Measurements from ENCODE around the gene PTPN4. TPM values are rescaled to one million over a fixed set of nuclear protein-coding genes. Genes with fewer than 3 reads are reported as not detected.

The PTPN4 gene
- total RNA-seq, 1 experiment from 2014 or later: 80.5 TPM

GRCh38 chr2:119852214-119852613 is 92.5 kb downstream of the PTPN4 start:
- Mint-ChIP-seq H3K27me3 (ENCODE audit: low read depth) (no peaks in the 10 kb centered on the region), H3K4me3 (no peak overlapping the region), H3K9me3 (peaks cover 54% of the 10 kb centered on the region in 2 experiments), H3K36me3 (ENCODE audit: insufficient read depth in 1 of 3, low read depth in 3 of 3) (peaks cover 48 to 67% (median 55%) of the 10 kb centered on the region in 3 experiments), H3K27ac (peak overlapping the region in 1 of 3 experiments; percentile 21; a peak in 1 of 7 replicates), H3K4me1 (peaks cover 9 to 50% of the 10 kb centered on the region in 2 experiments)
- WGBS (ENCODE audit: extremely low coverage, insufficient read length, low lambda C conversion rate): no CpG with 5 or more reads among the region's 6 CpGs
- Histone ChIP-seq H3T11ph (ENCODE audit: low read length) (no peak overlapping the region), H3K27me3 (ENCODE audit: insufficient read depth, low read length) (no peaks in the 10 kb centered on the region), H2BK12ac (ENCODE audit: insufficient read length, low read depth, low read length) (no peak overlapping the region), H3K14ac (ENCODE audit: insufficient read depth, low read length) (no peak overlapping the region), H2AFZ (ENCODE audit: low read length) (no peak overlapping the region), H3K79me1 (ENCODE audit: insufficient read depth, low read depth, low read length, poor library complexity, severe bottlenecking) (peaks cover 10% of the 10 kb centered on the region), H2BK15ac (ENCODE audit: low read depth, low read length) (no peak overlapping the region), H2AK5ac (ENCODE audit: insufficient read length, low read length) (no peak overlapping the region), H3K9ac (ENCODE audit: extremely low read depth, insufficient read length, low read length) (no peak overlapping the region), H3K23me2 (ENCODE audit: insufficient read length, low read depth, low read length, poor library complexity, severe bottlenecking) (no peaks in the 10 kb centered on the region), H4K5ac (ENCODE audit: insufficient read length, low read depth, low read length) (no peak overlapping the region), H3K23ac (ENCODE audit: insufficient read length, low read depth, low read length) (no peak overlapping the region), H3K4me2 (ENCODE audit: insufficient read depth, insufficient read length, low read length) (no peak overlapping the region), H2BK5ac (ENCODE audit: insufficient read length, low read length) (no peak overlapping the region), H2BK20ac (ENCODE audit: low read depth, low read length, poor library complexity, severe bottlenecking) (no peak overlapping the region), H2BK120ac (ENCODE audit: low read depth, low read length, poor library complexity, severe bottlenecking) (no peak overlapping the region), H3K79me2 (ENCODE audit: insufficient read depth, low read length) (no peaks in the 10 kb centered on the region; the same call in 1 of the 2 replicates), H3K18ac (ENCODE audit: insufficient read length, low read depth, low read length) (no peak overlapping the region), H3K9me3 (ENCODE audit: control insufficient read depth, low read depth, low read length) (no peaks in the 10 kb centered on the region), H4K20me1 (ENCODE audit: control insufficient read depth, insufficient read depth, insufficient read length) (no peaks in the 10 kb centered on the region), H3K56ac (ENCODE audit: insufficient read length, low read depth, low read length) (no peak overlapping the region), H3K27ac (ENCODE audit: insufficient read length, low read depth, low read length) (no peak overlapping the region), H4K8ac (replicated peaks; ENCODE audit: insufficient read length, low read depth, low read length) (no peak overlapping the region), H4K91ac (ENCODE audit: insufficient read length, low read depth, low read length) (no peak overlapping the region), H3K4me1 (ENCODE audit: insufficient read depth, low read length) (peaks cover 4% of the 10 kb centered on the region; the same call in 1 of the 2 replicates), H3K4ac (ENCODE audit: low read depth, low read length) (no peak overlapping the region)
- no peak for DNase-seq
- no peak for TF ChIP-seq CTCF (conservative IDR thresholded peaks at IDR 0.05)
